Activated B cell treated with CpG ODN at 0.5 μM for 24 hours (primary cell): ENCODE data around the gene HSDL2. TPM values are rescaled to one million over a fixed set of nuclear protein-coding genes. Genes with fewer than 3 reads are reported as not detected.
"Not testable (repeated sequence)": the region's sequence is repeated elsewhere in the genome, so short reads cannot be mapped to it uniquely, and the experiment has no call there.

Experiments
- ATAC-seq: fragments of 200-7000 bp; cut with Tn5 transposase; one replicate; pipeline ENCODE4 v1.10.0; 2021; ENCODE audit warnings: low read depth, mild to moderate bottlenecking, moderate library complexity
- CTCF ChIA-PET: fragments of 350-600 bp; sonication (Branson Sonifier 250); formaldehyde crosslinking; loops from one replicate; lab custom pipeline; 2021; ENCODE audit warnings: antibody characterized with exemption; lab: Charles Lee
- POLR2A ChIA-PET: fragments of 350-600 bp; sonication (Branson Sonifier 250); formaldehyde crosslinking; loops from one replicate; lab custom pipeline; 2021; ENCODE audit warnings: antibody characterized with exemption; lab: Charles Lee
- DNase-seq: peaks from one replicate; pipeline ENCODE4 v3.0.0; 2022
- H3K27ac Mint-ChIP-seq: one replicate; pipeline ENCODE4 v1.8.0; 2020; ENCODE audit warnings: mixed read lengths
- H3K27me3 Mint-ChIP-seq: one replicate; pipeline ENCODE4 v1.8.0; 2021; ENCODE audit warnings: mixed read lengths
- H3K36me3 Mint-ChIP-seq: one replicate; pipeline ENCODE4 v1.8.0; 2021; ENCODE audit warnings: low read depth, mixed read lengths
- H3K4me1 Mint-ChIP-seq: one replicate; pipeline ENCODE4 v1.8.0; 2021; ENCODE audit warnings: mixed read lengths
- H3K4me3 Mint-ChIP-seq: one replicate; pipeline ENCODE4 v1.8.0; 2020; ENCODE audit warnings: mild to moderate bottlenecking, mixed read lengths
- H3K9me3 Mint-ChIP-seq: one replicate; pipeline ENCODE4 v1.8.0; 2020; ENCODE audit warnings: mixed read lengths
- intact Hi-C: fragments of 100-400 bp; cut with micrococcal nuclease; formaldehyde crosslinking; loops from one replicate; pipeline ENCODE4 v1.15.1; 2024
- total RNA-seq: library from RNA; stranded (reverse); gene quantifications from 2 replicates; pipeline ENCODE4 v1.2.3, GENCODE V29; 2022
- TF ChIP-seq, protein P1 (sequence below): fragments of 200-600 bp; IDR thresholded peaks from one replicate; pipeline ENCODE4 v1.8.0; 2022; ENCODE audit warnings: antibody characterized with exemption, mild to moderate bottlenecking

Gene HSDL2
- total RNA-seq, 1 donor from 2014 or later: 11.3 TPM

DNA sequence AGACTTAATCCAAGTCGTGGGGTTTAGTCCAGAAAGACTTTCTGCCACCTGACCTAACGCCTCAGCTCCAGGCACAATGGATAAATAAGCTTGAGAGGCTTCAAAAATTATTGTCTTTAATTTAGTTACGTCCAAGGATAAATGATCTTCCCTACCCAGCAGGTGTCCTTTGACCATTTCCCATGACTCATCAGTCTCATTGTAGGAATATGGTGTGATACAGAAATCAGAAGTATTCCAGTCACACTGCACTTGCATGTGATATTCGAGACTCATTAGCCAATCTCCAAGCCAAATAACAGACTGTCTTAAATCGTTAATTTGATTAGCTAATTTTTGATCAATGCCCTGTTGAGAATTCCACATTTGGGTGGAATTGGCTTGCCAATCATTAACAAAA lies 13.2 kb downstream of the HSDL2 start:
- DNase-seq, ATAC-seq, H3K27me3 Mint-ChIP-seq, H3K9me3 Mint-ChIP-seq, POLR2A ChIA-PET, H3K4me3 Mint-ChIP-seq, H3K4me1 Mint-ChIP-seq, H3K36me3 Mint-ChIP-seq, CTCF ChIA-PET, intact Hi-C loops, H3K27ac Mint-ChIP-seq: not testable (repeated sequence)

DNA sequence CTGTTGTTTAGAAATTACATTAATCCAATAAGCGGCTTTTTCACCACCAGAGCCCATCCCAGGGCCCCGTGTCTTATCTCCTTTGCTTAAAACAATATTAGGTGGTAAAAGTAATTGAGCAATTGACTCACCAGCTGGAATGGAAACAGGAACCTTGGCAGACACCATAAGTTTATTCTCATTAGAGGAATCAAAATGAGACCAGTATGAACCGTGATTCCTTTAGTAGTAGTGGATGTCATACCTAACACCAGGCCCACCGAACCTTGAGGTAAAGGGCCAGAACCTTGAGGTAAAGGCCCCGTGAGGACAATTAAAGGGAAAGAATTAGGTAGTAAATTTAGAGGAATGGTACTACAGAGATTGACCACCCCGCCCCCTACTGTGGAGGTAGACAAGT lies 16.5 kb downstream of the HSDL2 start:
- H3K27ac Mint-ChIP-seq: no peak overlapping the region
- TF ChIP-seq, protein P1, sequence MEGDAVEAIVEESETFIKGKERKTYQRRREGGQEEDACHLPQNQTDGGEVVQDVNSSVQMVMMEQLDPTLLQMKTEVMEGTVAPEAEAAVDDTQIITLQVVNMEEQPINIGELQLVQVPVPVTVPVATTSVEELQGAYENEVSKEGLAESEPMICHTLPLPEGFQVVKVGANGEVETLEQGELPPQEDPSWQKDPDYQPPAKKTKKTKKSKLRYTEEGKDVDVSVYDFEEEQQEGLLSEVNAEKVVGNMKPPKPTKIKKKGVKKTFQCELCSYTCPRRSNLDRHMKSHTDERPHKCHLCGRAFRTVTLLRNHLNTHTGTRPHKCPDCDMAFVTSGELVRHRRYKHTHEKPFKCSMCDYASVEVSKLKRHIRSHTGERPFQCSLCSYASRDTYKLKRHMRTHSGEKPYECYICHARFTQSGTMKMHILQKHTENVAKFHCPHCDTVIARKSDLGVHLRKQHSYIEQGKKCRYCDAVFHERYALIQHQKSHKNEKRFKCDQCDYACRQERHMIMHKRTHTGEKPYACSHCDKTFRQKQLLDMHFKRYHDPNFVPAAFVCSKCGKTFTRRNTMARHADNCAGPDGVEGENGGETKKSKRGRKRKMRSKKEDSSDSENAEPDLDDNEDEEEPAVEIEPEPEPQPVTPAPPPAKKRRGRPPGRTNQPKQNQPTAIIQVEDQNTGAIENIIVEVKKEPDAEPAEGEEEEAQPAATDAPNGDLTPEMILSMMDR: no peak
- no peak for ATAC-seq
- DNase-seq: no peak
- intact Hi-C loops: no loop called here
- peaks cover 7% of the 10 kb centered on the region for H3K9me3 Mint-ChIP-seq
- H3K4me3 Mint-ChIP-seq: no peak overlapping the region
- POLR2A ChIA-PET: no interaction called here
- CTCF ChIA-PET: no interaction called here
- no peaks in the 10 kb centered on the region for H3K4me1 Mint-ChIP-seq
- H3K27me3 Mint-ChIP-seq: no peaks in the 10 kb centered on the region
- peaks cover 12% of the 10 kb centered on the region for H3K36me3 Mint-ChIP-seq

DNA sequence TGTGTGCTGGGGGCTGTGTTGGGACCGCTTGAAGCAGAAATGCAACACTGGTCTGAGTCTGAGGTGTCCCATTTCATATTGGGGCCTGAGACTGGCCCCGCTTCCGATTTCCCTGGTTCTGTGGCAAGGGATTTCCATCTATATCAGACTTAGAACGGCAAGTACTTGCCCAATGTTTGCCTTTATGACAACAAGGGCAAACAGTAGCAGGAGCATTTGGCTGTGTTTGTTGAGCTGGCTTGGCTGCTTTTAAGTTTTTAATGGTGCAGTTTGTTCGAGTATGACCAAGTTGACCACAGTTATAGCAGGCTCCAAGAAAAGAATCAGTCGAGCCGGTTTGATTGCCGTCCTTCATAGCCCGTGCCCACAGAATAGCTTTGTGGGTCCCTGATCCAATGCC lies 17.0 kb downstream of the HSDL2 start:
- no peak for ATAC-seq
- CTCF ChIA-PET: no interaction called here
- Mint-ChIP-seq H3K36me3 (peaks cover 12% of the 10 kb centered on the region), H3K4me1 (no peaks in the 10 kb centered on the region), H3K27me3 (no peaks in the 10 kb centered on the region), H3K9me3 (peaks cover 7% of the 10 kb centered on the region), H3K27ac (no peak overlapping the region), H3K4me3 (no peak overlapping the region)
- TF ChIP-seq, protein P1: no peak
- intact Hi-C loops: no loop called here
- POLR2A ChIA-PET: no interaction called here
- DNase-seq: no peak

DNA sequence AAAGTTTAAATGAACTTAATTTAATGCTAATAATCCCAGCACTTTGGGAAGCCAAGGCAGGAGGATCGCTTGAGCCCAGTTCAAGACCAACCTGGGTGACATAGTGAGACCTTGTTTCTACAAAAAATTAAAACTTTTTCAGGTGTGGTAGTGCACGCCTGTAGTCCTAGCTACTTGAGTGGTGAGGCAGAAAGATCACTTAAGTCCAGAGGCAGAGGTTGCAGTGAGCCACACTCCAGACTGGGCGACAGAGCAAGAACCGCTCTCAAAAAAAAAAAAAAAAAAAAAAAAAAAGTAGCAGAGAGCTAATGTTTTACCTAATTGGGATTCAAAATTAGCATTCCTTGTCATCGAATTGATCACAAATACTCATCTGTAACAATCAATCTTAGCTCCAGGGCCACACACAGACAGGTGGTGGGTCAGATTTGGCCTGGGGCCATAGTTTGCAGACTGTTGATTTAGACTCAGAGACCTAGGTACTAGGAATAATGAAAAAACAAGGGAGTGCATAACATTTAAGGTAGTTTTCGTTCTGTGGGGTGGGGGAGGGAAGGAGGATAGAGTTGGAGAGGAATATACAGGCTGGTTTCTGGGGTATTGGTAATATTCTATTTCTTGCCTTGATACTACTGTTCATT lies 21.4 kb downstream of the HSDL2 start:
- ChIA-PET POLR2A (no interaction called here), CTCF (no interaction called here)
- intact Hi-C loops: no loop called here
- Mint-ChIP-seq H3K36me3 (peaks cover 21% of the 10 kb centered on the region), H3K4me3 (no peak overlapping the region), H3K4me1 (no peaks in the 10 kb centered on the region), H3K27me3 (no peaks in the 10 kb centered on the region), H3K27ac (no peak overlapping the region), H3K9me3 (peaks cover 7% of the 10 kb centered on the region)
- ATAC-seq (no peak), DNase-seq (no peak)
- TF ChIP-seq, protein P1: no peak

DNA sequence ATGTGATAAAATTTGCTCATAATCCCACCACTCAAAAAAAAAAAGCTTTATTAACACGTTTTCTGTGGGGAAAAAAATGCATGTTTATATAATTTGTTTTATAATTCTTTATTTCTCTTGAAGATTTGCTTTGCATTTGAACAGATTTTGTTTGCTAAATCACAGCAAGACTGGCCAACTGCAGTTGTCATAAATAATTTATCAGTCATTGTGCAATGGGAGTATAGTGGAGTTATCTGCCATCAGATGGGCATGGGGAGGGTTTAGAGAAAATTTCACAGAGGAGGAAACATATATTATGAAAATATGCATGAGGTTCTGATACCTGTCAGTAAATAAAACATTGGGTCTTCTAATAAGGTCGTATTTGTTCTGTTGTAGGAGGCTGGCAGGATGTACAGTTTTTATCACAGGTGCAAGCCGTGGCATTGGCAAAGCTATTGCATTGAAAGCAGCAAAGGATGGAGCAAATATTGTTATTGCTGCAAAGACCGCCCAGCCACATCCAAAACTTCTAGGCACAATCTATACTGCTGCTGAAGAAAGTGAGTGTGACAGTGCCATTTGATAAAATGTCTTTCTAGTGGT lies 23.8 kb downstream of the HSDL2 start:
- TF ChIP-seq, protein P1: no peak
- H3K27me3 Mint-ChIP-seq: no peaks in the 10 kb centered on the region
- POLR2A ChIA-PET: no interaction called here
- no peaks in the 10 kb centered on the region for H3K4me1 Mint-ChIP-seq
- ATAC-seq (no peak), DNase-seq (no peak)
- H3K9me3 Mint-ChIP-seq: no peaks in the 10 kb centered on the region
- H3K4me3 Mint-ChIP-seq: no peak overlapping the region
- intact Hi-C loops: no loop called here
- H3K27ac Mint-ChIP-seq: no peak overlapping the region
- CTCF ChIA-PET: no interaction called here
- H3K36me3 Mint-ChIP-seq: peaks cover 32% of the 10 kb centered on the region
